Heart right ventricle (tissue), 16 donors: ENCODE measurements around the gene TRIM63. TPM values are rescaled to one million over a fixed set of nuclear protein-coding genes. Genes with fewer than 3 reads are reported as not detected.

Experiments
- ATAC-seq, 8 donors: fragments of 200-7000 bp; cut with Tn5 transposase; one replicate each; pipeline ENCODE4 v1.9.1; 2020; ENCODE audit warnings: mild to moderate bottlenecking in 8 of 8, moderate library complexity in 8 of 8, moderate number of reproducible peaks in 1 of 8
- DNase-seq, 2 donors: peaks; one replicate each; pipeline ENCODE4 v3.0.0-alpha.2; 2020
- H3K27ac ChIP-seq, 10 donors: fragments of 200-600 bp; sonication (generic) in 2 of 10; one replicate each; pipeline versions ENCODE4 v1.5.0 to v1.8.0; 2020 to 2022; ENCODE audit warnings: mild to moderate bottlenecking in 3 of 10
- H3K27me3 ChIP-seq, 7 donors: fragments of 200-600 bp; one replicate each; pipeline ENCODE4 v1.8.0; 2021 to 2022; ENCODE audit warnings: mild to moderate bottlenecking in 2 of 7
- H3K36me3 ChIP-seq, 9 donors: fragments of 200-600 bp; sonication (generic) in 1 of 9; one replicate each; pipeline versions ENCODE4 v1.5.0 to v1.8.0; 2020 to 2022; ENCODE audit warnings: mild to moderate bottlenecking in 2 of 9
- H3K4me1 ChIP-seq, 9 donors: fragments of 200-600 bp; sonication (generic) in 1 of 9; one replicate each; pipeline versions ENCODE4 v1.5.0 to v1.8.0; 2020 to 2022; ENCODE audit warnings: mild to moderate bottlenecking in 4 of 9
- H3K4me3 ChIP-seq, 10 donors: fragments of 200-600 bp; sonication (generic) in 2 of 10; one replicate each; pipeline versions ENCODE4 v1.5.0 to v1.8.0; 2020 to 2022; ENCODE audit warnings: mild to moderate bottlenecking in 7 of 10, moderate library complexity in 2 of 10
- H3K9me3 ChIP-seq, 11 donors: fragments of 200-600 bp in 10 of 11; sonication (generic) in 2 of 11; one replicate each; pipeline versions ENCODE4 v1.5.0 to v1.8.0; 2013 to 2022; ENCODE audit warnings: mild to moderate bottlenecking in 2 of 11, control low read depth in 1 of 11, moderate library complexity in 1 of 11
- WGBS, 2 donors: extraction: QIAGEN DNeasy Blood & Tissue Kit; methylation state at CpG; one replicate each; pipeline ENCODE4 v1.1.7; 2013; ENCODE audit warnings: inconsistent platforms in 1 of 2; 5-methylcytosine and 5-hydroxymethylcytosine counted together
- intact Hi-C, 10 donors: fragments of 100-400 bp; cut with DNase I; formaldehyde crosslinking; loops; one replicate each; pipeline versions ENCODE4 v1.11.1 to v1.14.2; 2022
- polyA plus RNA-seq, 2 donors: library from polyadenylated mRNA; stranded (reverse); fragments of 200-250 nt; gene quantifications; one replicate each; pipeline ENCODE4 v1.2.3, GENCODE V29; 2013
- total RNA-seq, 10 donors: library from RNA; stranded (reverse); fragmentation: NEBNext Ultra II Directional in 3 of 10; extraction: Animal tissue kit (Norgen Biotek cat#: 25700) in 3 of 10; gene quantifications; one replicate each; pipeline versions ENCODE4 v1.2.1 to v1.2.4, GENCODE V29; 2021 to 2023
- TF ChIP-seq, protein P1 (sequence below), 9 donors: fragments of 200-600 bp; sonication (generic) in 2 of 9; IDR thresholded peaks; one replicate each; pipeline versions ENCODE4 v1.5.0 to v1.8.0; 2021 to 2022; ENCODE audit warnings: antibody characterized with exemption in 9 of 9, mild to moderate bottlenecking in 5 of 9, moderate library complexity in 1 of 9
- donor health status: Arrhythmogenic right ventricular cardiomyopathy.
- donor health status: ischemic (EF 13 %, LVEDD 7.1; RV severe dilation, severe dysfunction).
- donor health status: healthy with polysubstance abuse.
- donor health status: DM: no; HTN: yes; CAD: no.
- donor health status: DM: no; HTN: no; CAD: no.
- donor health status: ischemic (EF 25% LVEDD 6.9; RV normal size, moderate dysfunction).
- donor health status: ischemic (EF 25% LVEDD 5.7; RV mildly dilated, moderate dysfunction).
- donor health status: healthy.
- donor health status: DM: yes; HTN: yes; CAD: no.
- donor health status: Ischemic cardiomyopathy.
- donor health status: ischemic (EF 35%, LVEDD 5.7; RV mildly dilated, moderate dysfunction).
- donor health status: nonischemic (EF 11% LVEDD 7.7; RV severe dilation, severe dysfunction).
- donor health status: DM: yes; HTN: yes; CAD: no.
- donor health status: PGD.
- donor health status: ischemic (EF 29% LVEDD 5.4; RV normal size, mild dysfunction).
- donor health status: nonischemic (EF 23%, LVEDD 6.1; RV moderate dilation, normal function).

The TRIM63 gene
- total and polyA plus RNA-seq, 12 donors = 191 to 415 (median 222) TPM

DNA sequence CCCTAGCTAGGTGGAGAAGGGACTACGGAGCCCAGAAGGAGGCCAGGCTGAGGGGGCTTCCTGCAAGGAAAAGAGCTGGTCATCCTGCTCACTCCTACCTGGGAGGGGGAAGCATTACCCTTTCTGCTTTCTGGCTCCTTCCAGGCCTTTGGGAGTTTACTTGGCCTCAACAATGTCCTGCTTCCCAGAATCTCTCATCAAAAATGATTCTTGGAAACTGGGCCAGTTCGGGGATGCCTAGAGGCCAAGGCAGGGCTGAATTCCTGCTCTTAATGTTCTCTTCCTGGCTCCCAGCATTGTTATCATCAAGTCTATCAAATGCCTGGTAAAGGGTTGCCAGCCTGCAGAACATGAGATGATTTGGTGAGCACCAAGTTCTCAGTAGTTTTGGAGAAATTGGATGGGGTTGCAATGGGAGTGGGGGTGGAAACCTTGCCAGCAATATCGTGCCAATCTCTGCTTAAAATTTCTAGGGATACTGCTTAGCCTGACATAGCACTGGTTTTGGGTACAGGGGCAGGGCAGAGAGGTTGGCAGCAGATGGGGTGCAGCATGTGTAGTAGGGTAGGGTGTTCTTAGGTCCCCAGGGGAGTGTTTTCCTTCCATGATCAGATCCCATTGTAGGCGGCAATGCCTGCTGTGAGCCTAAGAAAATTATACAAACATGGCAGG is 61.9 kb downstream of the TRIM63 start:
- Histone ChIP-seq H3K27me3 (no peaks in the 10 kb centered on the region), H3K4me1 (peaks cover 0 to 9% (median 0%) of the 10 kb centered on the region in 9 donors), H3K4me3 (no peak overlapping the region), H3K36me3 (peaks cover 0 to 9% (median 0%) of the 10 kb centered on the region in 9 donors), H3K27ac (no peak overlapping the region), H3K9me3 (no peaks in the 10 kb centered on the region)
- ATAC-seq (peak in 1 of 8 donors; percentile 20), DNase-seq (no peak)
- TF ChIP-seq, protein P1, sequence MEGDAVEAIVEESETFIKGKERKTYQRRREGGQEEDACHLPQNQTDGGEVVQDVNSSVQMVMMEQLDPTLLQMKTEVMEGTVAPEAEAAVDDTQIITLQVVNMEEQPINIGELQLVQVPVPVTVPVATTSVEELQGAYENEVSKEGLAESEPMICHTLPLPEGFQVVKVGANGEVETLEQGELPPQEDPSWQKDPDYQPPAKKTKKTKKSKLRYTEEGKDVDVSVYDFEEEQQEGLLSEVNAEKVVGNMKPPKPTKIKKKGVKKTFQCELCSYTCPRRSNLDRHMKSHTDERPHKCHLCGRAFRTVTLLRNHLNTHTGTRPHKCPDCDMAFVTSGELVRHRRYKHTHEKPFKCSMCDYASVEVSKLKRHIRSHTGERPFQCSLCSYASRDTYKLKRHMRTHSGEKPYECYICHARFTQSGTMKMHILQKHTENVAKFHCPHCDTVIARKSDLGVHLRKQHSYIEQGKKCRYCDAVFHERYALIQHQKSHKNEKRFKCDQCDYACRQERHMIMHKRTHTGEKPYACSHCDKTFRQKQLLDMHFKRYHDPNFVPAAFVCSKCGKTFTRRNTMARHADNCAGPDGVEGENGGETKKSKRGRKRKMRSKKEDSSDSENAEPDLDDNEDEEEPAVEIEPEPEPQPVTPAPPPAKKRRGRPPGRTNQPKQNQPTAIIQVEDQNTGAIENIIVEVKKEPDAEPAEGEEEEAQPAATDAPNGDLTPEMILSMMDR (IDR thresholded peaks at IDR 0.05) = no peak
- 59 to 70% methylated on average over 4 of the region's 4 CpGs for WGBS, 2 donors
- intact Hi-C loops = no loop called here

DNA sequence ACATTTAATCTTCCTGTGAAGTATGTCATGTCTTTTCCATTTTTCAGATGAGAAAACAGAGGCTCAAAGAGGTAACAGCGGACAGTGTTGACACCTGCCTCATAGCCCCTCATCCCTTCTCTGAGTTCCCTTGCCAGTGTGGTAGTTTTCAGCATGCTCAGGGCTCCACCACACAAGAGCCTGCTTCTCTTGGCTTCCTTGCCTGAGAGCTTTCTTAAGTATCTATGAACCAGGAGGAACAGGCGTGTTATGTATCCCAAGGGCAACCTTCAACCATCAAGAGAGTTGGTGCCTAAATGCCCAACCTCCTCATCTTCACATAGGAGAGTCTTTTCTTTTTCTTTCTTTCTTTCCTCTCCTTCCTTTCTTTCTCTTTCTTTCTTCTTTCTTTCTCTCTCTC is 63.7 kb downstream of the TRIM63 start:
- WGBS, 2 donors = 85 to 88% methylated on average over 2 of the region's 2 CpGs
- Histone ChIP-seq H3K27me3 (no peaks in the 10 kb centered on the region), H3K36me3 (peaks cover 0 to 9% (median 0%) of the 10 kb centered on the region in 9 donors), H3K27ac (no peak overlapping the region), H3K4me3 (no peak overlapping the region), H3K9me3 (no peaks in the 10 kb centered on the region), H3K4me1 (peaks cover 0 to 9% (median 1%) of the 10 kb centered on the region in 9 donors)
- TF ChIP-seq, protein P1 (IDR thresholded peaks at IDR 0.05) = no peak
- no peak for DNase-seq
- intact Hi-C loops = no loop called here
- no peak for ATAC-seq

DNA sequence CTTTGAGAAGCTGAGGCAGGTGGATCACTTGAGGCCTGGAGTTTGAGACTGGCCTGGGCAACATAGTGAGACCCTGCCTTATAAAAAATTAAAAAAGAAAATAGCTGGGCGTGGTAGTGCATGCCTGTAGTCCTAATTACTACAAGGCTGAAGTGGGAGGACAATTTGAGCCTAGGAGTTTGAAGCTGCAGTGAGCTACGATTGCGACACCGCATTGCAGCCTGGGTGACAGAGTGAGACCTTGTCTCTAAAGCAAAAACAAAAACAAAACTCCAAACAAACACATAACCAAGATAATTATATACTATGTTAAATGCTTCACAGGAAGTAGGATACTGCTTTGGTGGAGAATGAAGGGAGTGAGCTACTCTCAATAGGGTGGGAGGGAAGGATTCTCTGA is 64.2 kb downstream of the TRIM63 start:
- no peaks in the 10 kb centered on the region for H3K9me3 ChIP-seq
- no peaks in the 10 kb centered on the region for H3K27me3 ChIP-seq
- TF ChIP-seq, protein P1 (IDR thresholded peaks at IDR 0.05) = no peak
- ATAC-seq (no peak), DNase-seq (no peak)
- peaks cover 0 to 14% (median 6%) of the 10 kb centered on the region in 9 donors for H3K4me1 ChIP-seq
- 90 to 93% methylated on average over 4 of the region's 4 CpGs for WGBS, 2 donors
- H3K4me3 ChIP-seq = no peak overlapping the region
- peaks cover 0 to 9% (median 0%) of the 10 kb centered on the region in 9 donors for H3K36me3 ChIP-seq
- H3K27ac ChIP-seq = no peak overlapping the region
- intact Hi-C loops = no loop called here

Other genes starting within 250 kb of the TRIM63 start
- 100 to 1,000 TPM; 141 to 264 (median 226) TPM for gene MTFR1L, start 247.7 kb downstream of the TRIM63 start, total RNA-seq
- gene MTFR1L, start 247.7 kb downstream of the TRIM63 start, polyA plus RNA-seq = 100 to 1,000 TPM in 1 of 2 donors, 10 to 100 TPM in 1; 91.1 to 176 TPM
- under 1 TPM in 2 of 10 donors, not detected in 8; 0.21 to 0.25 TPM for gene AUNIP, start 208.2 kb downstream of the TRIM63 start, total RNA-seq
- gene AUNIP, start 208.2 kb downstream of the TRIM63 start, polyA plus RNA-seq = under 1 TPM in 1 of 2 donors, not detected in 1; 0.04 TPM
- gene PAQR7, start 191.9 kb downstream of the TRIM63 start, total RNA-seq = 1 to 10 TPM; 1.2 to 3.8 (median 2.2) TPM
- 1 to 10 TPM; 1.2 to 1.4 TPM for gene PAQR7, start 191.9 kb downstream of the TRIM63 start, polyA plus RNA-seq
- 10 to 100 TPM; 16.0 to 85.7 (median 48.7) TPM for gene STMN1, start 161.2 kb downstream of the TRIM63 start, total RNA-seq
- 10 to 100 TPM; 16.2 to 49.9 TPM for gene STMN1, start 161.2 kb downstream of the TRIM63 start, polyA plus RNA-seq
- 10 to 100 TPM in 6 of 10 donors, 1 to 10 TPM in 4; 7.5 to 19.3 (median 12.4) TPM for gene PAFAH2, start 69.6 kb downstream of the TRIM63 start, total RNA-seq
- 1 to 10 TPM; 3.4 to 7.1 TPM for gene PAFAH2, start 69.6 kb downstream of the TRIM63 start, polyA plus RNA-seq
- 10 to 100 TPM in 5 of 10 donors, 1 to 10 TPM in 5; 1.1 to 17.0 (median 9.1) TPM for gene EXTL1, start 45.9 kb downstream of the TRIM63 start, total RNA-seq
- 1 to 10 TPM in 1 of 2 donors, under 1 TPM in 1; 0.91 to 5.3 TPM for gene EXTL1, start 45.9 kb downstream of the TRIM63 start, polyA plus RNA-seq
- 10 to 100 TPM in 3 of 10 donors, 1 to 10 TPM in 7; 2.6 to 14.4 (median 8.9) TPM for gene SLC30A2, start 21.5 kb downstream of the TRIM63 start, total RNA-seq
- 1 to 10 TPM in 1 of 2 donors, under 1 TPM in 1; 0.97 to 3.6 TPM for gene SLC30A2, start 21.5 kb downstream of the TRIM63 start, polyA plus RNA-seq
- 1 to 10 TPM; 3.8 to 8.3 (median 5.7) TPM for gene PDIK1L, start 44.2 kb upstream of the TRIM63 start, total RNA-seq
- gene PDIK1L, start 44.2 kb upstream of the TRIM63 start, polyA plus RNA-seq = 1 to 10 TPM; 1.6 to 2.3 TPM
- 1 to 10 TPM; 2.1 to 4.7 (median 3.1) TPM for gene FAM110D, start 91.4 kb upstream of the TRIM63 start, total RNA-seq
- 1 to 10 TPM; 3.8 to 6.1 TPM for gene FAM110D, start 91.4 kb upstream of the TRIM63 start, polyA plus RNA-seq
- not detected for gene C1orf232, start 101.3 kb upstream of the TRIM63 start, total RNA-seq
- not detected for gene C1orf232, start 101.3 kb upstream of the TRIM63 start, polyA plus RNA-seq
- gene ZNF593, start 102.3 kb upstream of the TRIM63 start, total RNA-seq = 10 to 100 TPM; 10.7 to 26.0 (median 18.3) TPM
- 100 to 1,000 TPM in 1 of 2 donors, 10 to 100 TPM in 1; 45.6 to 159 TPM for gene ZNF593, start 102.3 kb upstream of the TRIM63 start, polyA plus RNA-seq
- not detected for gene ZNF593OS, start 104.2 kb upstream of the TRIM63 start, total RNA-seq
- gene ZNF593OS, start 104.2 kb upstream of the TRIM63 start, polyA plus RNA-seq = under 1 TPM in 1 of 2 donors, not detected in 1; 0.46 TPM
- 1 to 10 TPM in 9 of 10 donors, under 1 TPM in 1; 0.93 to 6.3 (median 2.1) TPM for gene CNKSR1, start 109.9 kb upstream of the TRIM63 start, total RNA-seq
- 1 to 10 TPM in 1 of 2 donors, under 1 TPM in 1; 0.84 to 5.7 TPM for gene CNKSR1, start 109.9 kb upstream of the TRIM63 start, polyA plus RNA-seq
- gene CATSPER4, start 123.0 kb upstream of the TRIM63 start, total RNA-seq = not detected
- not detected for gene CATSPER4, start 123.0 kb upstream of the TRIM63 start, polyA plus RNA-seq
- gene CEP85, start 166.6 kb upstream of the TRIM63 start, total RNA-seq = 10 to 100 TPM; 29.9 to 74.5 (median 53.8) TPM
- gene CEP85, start 166.6 kb upstream of the TRIM63 start, polyA plus RNA-seq = 10 to 100 TPM in 1 of 2 donors, 1 to 10 TPM in 1; 7.0 to 30.9 TPM
- 100 to 1,000 TPM in 1 of 10 donors, 10 to 100 TPM in 9; 18.4 to 116 (median 25.2) TPM for gene SH3BGRL3, start 212.5 kb upstream of the TRIM63 start, total RNA-seq
- 100 to 1,000 TPM in 1 of 2 donors, 10 to 100 TPM in 1; 96.3 to 153 TPM for gene SH3BGRL3, start 212.5 kb upstream of the TRIM63 start, polyA plus RNA-seq
- gene UBXN11, start 239.0 kb upstream of the TRIM63 start, total RNA-seq = 10 to 100 TPM in 2 of 10 donors, 1 to 10 TPM in 8; 5.4 to 14.1 (median 7.1) TPM
- 10 to 100 TPM; 12.3 to 20.2 TPM for gene UBXN11, start 239.0 kb upstream of the TRIM63 start, polyA plus RNA-seq